GM12878 (cell line): ENCODE results near the gene DUSP10. TPM values are rescaled to one million over a fixed set of nuclear protein-coding genes. Genes with fewer than 3 reads are reported as not detected.

Experiments
- CHD2 ChIP-seq: IDR thresholded peaks from 2 replicates; pipeline ENCODE4 v1.6.1; 2011; ENCODE audit warnings: low read depth, low read length, improper control_type of control experiment, borderline replicate concordance
- EED ChIP-seq: sonication (generic); IDR thresholded peaks from 2 replicates; pipeline ENCODE4 v1.6.1; 2016; ENCODE audit warnings: antibody characterized with exemption, low read depth
- MXI1 ChIP-seq: fragments of 150-350 bp; IDR thresholded peaks from 2 replicates; pipeline ENCODE4 v1.6.1; 2011; ENCODE audit warnings: low read depth, mild to moderate bottlenecking, inconsistent platforms, low read length, improper control_type of control experiment
- REST ChIP-seq: IDR thresholded peaks from 2 replicates; pipeline ENCODE4 v1.6.1; 2012; ENCODE audit warnings: mild to moderate bottlenecking, low read depth, low read length
- SREBF2 ChIP-seq: IDR thresholded peaks from 2 replicates; pipeline ENCODE4 v1.6.1; 2012; ENCODE audit warnings: mild to moderate bottlenecking, low read length
- ZZZ3 ChIP-seq: IDR thresholded peaks from 2 replicates; pipeline ENCODE4 v1.6.1; 2011; ENCODE audit warnings: low read depth; ENCODE audit not compliant: control insufficient read depth, insufficient read length
- polyA plus RNA-seq, 11 experiments: library from polyadenylated mRNA; depleted of rRNA in 4 of 11; unstranded in 6 of 11; stranded (reverse) in 5 of 11; fragments of >200 nt; fragmentation: Nextera tagmentation in 4 of 11; fragmentation: Illumina TruSeq in 1 of 11; extraction: Ambion mirVana in 4 of 11; extraction: Trizol in 1 of 11; gene quantifications; 1 replicate in 1 of 11; 2 replicates in 10 of 11; pipeline versions ENCODE4 v1.2.1 to v1.2.3, GENCODE V29; 2011 to 2016; ENCODE audit warnings: inconsistent platforms in 2 of 11, missing spikeins in 2 of 11, low read depth in 1 of 11
- total RNA-seq, 4 experiments: library from RNA; depleted of rRNA in 3 of 4; stranded (reverse); fragments of >200 nt in 3 of 4; fragmentation: Illumina TruSeq in 1 of 4; extraction: Trizol in 1 of 4; gene quantifications; 2 replicates each; pipeline versions ENCODE4 v1.2.1 to v1.2.3, GENCODE V29; 2013 to 2021
- TF ChIP-seq, protein P1 (sequence below): fragments of 450-650 bp; IDR thresholded peaks from 2 replicates; pipeline ENCODE4 v1.6.1; 2018; ENCODE audit warnings: borderline replicate concordance, mild to moderate bottlenecking; ENCODE audit not compliant: partially characterized antibody
- TF ChIP-seq, protein P2 (sequence below): fragments of 450-650 bp; formaldehyde crosslinking; IDR thresholded peaks from 2 replicates; pipeline ENCODE4 v1.5.0; 2022; ENCODE audit warnings: mild to moderate bottlenecking, missing genetic modification characterization
- TF ChIP-seq, protein P3 (sequence below): fragments of 450-650 bp; IDR thresholded peaks from 2 replicates; pipeline ENCODE4 v1.6.1; 2017; ENCODE audit warnings: antibody characterized with exemption, mild to moderate bottlenecking, moderate library complexity

DUSP10 gene
- total and polyA plus RNA-seq, 10 of the 15 experiments (the other 5 are each of a cell fraction or from before 2014, with no cell fraction given), result 20.3 to 38.4 (median 27.8) TPM

DNA sequence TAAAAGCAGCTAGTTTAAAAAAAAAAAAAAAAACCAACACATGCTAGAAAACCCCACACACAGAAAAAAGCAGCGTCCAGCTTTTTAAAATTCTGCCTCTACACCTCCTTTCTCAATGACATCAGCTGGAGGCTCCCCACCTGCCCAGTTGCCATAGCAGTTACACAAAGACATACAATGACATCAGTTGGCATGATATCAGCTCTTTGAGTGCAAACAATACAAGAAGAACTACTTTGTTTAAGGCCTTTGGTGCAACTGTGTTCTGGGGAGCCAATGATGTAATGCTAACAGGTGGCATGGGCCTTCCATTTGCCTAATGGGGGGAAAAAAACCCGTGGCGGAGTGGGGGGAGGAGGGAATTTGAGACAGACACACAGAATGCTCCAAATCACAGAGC is 32.9 kb downstream of the DUSP10 start (continued):
- TF ChIP-seq REST (no peak), EED (peak; percentile 58), CHD2 (peak; percentile 63), MXI1 (peak; percentile 93), ZZZ3 (no peak), SREBF2 (no peak)
- TF ChIP-seq, protein P1, sequence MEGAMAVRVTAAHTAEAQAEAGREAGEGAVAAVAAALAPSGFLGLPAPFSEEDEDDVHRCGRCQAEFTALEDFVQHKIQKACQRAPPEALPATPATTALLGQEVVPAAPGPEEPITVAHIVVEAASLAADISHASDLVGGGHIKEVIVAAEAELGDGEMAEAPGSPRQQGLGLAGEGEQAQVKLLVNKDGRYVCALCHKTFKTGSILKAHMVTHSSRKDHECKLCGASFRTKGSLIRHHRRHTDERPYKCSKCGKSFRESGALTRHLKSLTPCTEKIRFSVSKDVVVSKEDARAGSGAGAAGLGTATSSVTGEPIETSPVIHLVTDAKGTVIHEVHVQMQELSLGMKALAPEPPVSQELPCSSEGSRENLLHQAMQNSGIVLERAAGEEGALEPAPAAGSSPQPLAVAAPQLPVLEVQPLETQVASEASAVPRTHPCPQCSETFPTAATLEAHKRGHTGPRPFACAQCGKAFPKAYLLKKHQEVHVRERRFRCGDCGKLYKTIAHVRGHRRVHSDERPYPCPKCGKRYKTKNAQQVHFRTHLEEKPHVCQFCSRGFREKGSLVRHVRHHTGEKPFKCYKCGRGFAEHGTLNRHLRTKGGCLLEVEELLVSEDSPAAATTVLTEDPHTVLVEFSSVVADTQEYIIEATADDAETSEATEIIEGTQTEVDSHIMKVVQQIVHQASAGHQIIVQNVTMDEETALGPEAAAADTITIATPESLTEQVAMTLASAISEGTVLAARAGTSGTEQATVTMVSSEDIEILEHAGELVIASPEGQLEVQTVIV, result no peak
- TF ChIP-seq, protein P2, sequence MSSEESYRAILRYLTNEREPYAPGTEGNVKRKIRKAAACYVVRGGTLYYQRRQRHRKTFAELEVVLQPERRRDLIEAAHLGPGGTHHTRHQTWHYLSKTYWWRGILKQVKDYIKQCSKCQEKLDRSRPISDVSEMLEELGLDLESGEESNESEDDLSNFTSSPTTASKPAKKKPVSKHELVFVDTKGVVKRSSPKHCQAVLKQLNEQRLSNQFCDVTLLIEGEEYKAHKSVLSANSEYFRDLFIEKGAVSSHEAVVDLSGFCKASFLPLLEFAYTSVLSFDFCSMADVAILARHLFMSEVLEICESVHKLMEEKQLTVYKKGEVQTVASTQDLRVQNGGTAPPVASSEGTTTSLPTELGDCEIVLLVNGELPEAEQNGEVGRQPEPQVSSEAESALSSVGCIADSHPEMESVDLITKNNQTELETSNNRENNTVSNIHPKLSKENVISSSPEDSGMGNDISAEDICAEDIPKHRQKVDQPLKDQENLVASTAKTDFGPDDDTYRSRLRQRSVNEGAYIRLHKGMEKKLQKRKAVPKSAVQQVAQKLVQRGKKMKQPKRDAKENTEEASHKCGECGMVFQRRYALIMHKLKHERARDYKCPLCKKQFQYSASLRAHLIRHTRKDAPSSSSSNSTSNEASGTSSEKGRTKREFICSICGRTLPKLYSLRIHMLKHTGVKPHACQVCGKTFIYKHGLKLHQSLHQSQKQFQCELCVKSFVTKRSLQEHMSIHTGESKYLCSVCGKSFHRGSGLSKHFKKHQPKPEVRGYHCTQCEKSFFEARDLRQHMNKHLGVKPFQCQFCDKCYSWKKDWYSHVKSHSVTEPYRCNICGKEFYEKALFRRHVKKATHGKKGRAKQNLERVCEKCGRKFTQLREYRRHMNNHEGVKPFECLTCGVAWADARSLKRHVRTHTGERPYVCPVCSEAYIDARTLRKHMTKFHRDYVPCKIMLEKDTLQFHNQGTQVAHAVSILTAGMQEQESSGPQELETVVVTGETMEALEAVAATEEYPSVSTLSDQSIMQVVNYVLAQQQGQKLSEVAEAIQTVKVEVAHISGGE (CRISPR knock-in tag), result no peak
- TF ChIP-seq, protein P3, sequence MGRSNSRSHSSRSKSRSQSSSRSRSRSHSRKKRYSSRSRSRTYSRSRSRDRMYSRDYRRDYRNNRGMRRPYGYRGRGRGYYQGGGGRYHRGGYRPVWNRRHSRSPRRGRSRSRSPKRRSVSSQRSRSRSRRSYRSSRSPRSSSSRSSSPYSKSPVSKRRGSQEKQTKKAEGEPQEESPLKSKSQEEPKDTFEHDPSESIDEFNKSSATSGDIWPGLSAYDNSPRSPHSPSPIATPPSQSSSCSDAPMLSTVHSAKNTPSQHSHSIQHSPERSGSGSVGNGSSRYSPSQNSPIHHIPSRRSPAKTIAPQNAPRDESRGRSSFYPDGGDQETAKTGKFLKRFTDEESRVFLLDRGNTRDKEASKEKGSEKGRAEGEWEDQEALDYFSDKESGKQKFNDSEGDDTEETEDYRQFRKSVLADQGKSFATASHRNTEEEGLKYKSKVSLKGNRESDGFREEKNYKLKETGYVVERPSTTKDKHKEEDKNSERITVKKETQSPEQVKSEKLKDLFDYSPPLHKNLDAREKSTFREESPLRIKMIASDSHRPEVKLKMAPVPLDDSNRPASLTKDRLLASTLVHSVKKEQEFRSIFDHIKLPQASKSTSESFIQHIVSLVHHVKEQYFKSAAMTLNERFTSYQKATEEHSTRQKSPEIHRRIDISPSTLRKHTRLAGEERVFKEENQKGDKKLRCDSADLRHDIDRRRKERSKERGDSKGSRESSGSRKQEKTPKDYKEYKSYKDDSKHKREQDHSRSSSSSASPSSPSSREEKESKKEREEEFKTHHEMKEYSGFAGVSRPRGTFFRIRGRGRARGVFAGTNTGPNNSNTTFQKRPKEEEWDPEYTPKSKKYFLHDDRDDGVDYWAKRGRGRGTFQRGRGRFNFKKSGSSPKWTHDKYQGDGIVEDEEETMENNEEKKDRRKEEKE, result no peak
